ENCODE measurements around the gene OSR1. TPM values are rescaled to one million over a fixed set of nuclear protein-coding genes. Genes with fewer than 3 reads are reported as not detected.

The OSR1 gene
- total RNA-seq, 1 experiment from 2014 or later: 1.3 TPM

DNA sequence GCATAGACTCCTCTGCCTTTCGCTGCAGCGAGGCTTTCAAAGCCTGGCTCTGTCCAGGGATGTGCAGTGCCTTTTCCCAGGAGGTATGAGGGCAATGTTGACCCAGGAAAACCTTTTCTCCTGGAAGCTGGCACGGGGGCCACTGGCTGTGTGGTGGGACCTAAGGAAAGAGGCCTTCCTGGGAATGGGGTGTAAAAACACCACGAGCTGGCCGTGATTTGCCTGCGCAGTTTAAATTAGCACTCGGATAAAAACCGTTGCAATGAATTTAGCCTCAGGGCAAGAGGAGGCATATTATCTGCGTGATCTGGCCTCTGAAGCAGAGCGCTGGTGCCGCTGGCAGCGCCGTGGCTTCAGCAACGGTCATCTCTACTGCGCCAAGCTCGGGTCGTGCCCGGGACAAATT, 3.0 kb downstream of the OSR1 start:
- H3K27ac Mint-ChIP-seq (ENCODE audit: unreplicated experiment): no peak overlapping the region
- DNase-seq: no peak
- no peak overlapping the region for H3K4me3 Mint-ChIP-seq (ENCODE audit: low read depth, unreplicated experiment)
- no TSS peak for BruUV-seq (replicated peaks)
- intact Hi-C loops (cut with micrococcal nuclease; ENCODE audit: unreplicated experiment): no loop called here
- H3K4me1 Mint-ChIP-seq (ENCODE audit: low read depth, unreplicated experiment): no peaks in the 10 kb centered on the region
- peaks cover 13% of the 10 kb centered on the region for H3K36me3 Mint-ChIP-seq (ENCODE audit: insufficient read depth, unreplicated experiment)
- no peaks in the 10 kb centered on the region for H3K9me3 Mint-ChIP-seq (ENCODE audit: low read depth, unreplicated experiment)
- TF ChIP-seq, protein P1, sequence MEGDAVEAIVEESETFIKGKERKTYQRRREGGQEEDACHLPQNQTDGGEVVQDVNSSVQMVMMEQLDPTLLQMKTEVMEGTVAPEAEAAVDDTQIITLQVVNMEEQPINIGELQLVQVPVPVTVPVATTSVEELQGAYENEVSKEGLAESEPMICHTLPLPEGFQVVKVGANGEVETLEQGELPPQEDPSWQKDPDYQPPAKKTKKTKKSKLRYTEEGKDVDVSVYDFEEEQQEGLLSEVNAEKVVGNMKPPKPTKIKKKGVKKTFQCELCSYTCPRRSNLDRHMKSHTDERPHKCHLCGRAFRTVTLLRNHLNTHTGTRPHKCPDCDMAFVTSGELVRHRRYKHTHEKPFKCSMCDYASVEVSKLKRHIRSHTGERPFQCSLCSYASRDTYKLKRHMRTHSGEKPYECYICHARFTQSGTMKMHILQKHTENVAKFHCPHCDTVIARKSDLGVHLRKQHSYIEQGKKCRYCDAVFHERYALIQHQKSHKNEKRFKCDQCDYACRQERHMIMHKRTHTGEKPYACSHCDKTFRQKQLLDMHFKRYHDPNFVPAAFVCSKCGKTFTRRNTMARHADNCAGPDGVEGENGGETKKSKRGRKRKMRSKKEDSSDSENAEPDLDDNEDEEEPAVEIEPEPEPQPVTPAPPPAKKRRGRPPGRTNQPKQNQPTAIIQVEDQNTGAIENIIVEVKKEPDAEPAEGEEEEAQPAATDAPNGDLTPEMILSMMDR (IDR thresholded peaks at IDR 0.05; ENCODE audit: unreplicated experiment): no peak
- H3K27me3 Mint-ChIP-seq (ENCODE audit: unreplicated experiment): peaks cover 7% of the 10 kb centered on the region
- CTCF ChIA-PET: no interaction called here

DNA sequence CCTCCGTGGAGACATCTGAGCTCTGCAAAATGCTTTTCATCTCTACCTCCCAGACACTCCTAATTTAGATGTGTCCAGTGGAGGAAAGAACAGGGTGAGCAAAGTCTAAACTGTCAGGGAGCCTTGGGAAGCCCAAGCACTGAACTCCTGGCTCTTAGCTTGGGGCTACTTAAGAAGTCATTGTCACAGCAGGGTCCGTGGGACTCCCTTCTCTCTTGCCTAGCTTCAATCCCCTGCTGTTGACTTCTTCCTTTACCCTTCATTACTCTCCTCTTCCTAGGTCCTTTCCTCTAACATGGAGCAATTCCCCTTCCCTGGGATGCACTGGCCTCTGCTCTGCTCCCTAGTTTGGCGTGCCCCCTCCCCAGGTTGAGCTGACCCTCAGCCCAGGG, 3.4 kb downstream of the OSR1 start:
- CTCF ChIA-PET: no interaction called here
- Mint-ChIP-seq H3K27me3 (ENCODE audit: unreplicated experiment) (peaks cover 2% of the 10 kb centered on the region), H3K27ac (ENCODE audit: unreplicated experiment) (no peak overlapping the region), H3K4me1 (ENCODE audit: low read depth, unreplicated experiment) (no peaks in the 10 kb centered on the region), H3K9me3 (ENCODE audit: low read depth, unreplicated experiment) (no peaks in the 10 kb centered on the region), H3K36me3 (ENCODE audit: insufficient read depth, unreplicated experiment) (peaks cover 13% of the 10 kb centered on the region), H3K4me3 (ENCODE audit: low read depth, unreplicated experiment) (no peak overlapping the region)
- intact Hi-C loops (cut with micrococcal nuclease; ENCODE audit: unreplicated experiment): no loop called here
- DNase-seq: no peak
- BruUV-seq (replicated peaks): no TSS peak
- TF ChIP-seq, protein P1 (IDR thresholded peaks at IDR 0.05; ENCODE audit: unreplicated experiment): no peak

DNA sequence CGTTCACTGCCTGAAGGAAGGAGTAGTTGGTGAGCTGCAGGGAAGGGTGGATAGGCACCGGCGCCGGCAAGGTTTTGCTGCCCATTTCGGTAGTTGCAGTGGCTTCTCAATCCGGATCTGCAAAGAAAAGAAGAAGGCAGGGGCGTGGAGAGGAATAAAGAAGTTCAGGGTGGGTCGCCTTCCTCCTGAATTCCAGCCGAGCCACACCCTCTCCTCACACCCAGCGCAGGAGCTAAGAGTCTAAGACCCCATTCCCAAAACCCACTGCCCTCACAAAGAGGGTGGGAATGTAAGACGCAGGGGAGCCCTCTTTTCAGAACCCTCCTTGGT, 4.7 kb downstream of the OSR1 start:
- no TSS peak for BruUV-seq (replicated peaks)
- CTCF ChIA-PET: no interaction called here
- Mint-ChIP-seq H3K27ac (ENCODE audit: unreplicated experiment) (no peak overlapping the region), H3K27me3 (ENCODE audit: unreplicated experiment) (no peaks in the 10 kb centered on the region), H3K36me3 (ENCODE audit: insufficient read depth, unreplicated experiment) (peaks cover 10% of the 10 kb centered on the region), H3K4me1 (ENCODE audit: low read depth, unreplicated experiment) (no peaks in the 10 kb centered on the region), H3K4me3 (ENCODE audit: low read depth, unreplicated experiment) (no peak overlapping the region), H3K9me3 (ENCODE audit: low read depth, unreplicated experiment) (no peaks in the 10 kb centered on the region)
- TF ChIP-seq, protein P1 (IDR thresholded peaks at IDR 0.05; ENCODE audit: unreplicated experiment): no peak
- no peak for DNase-seq
- intact Hi-C loops (cut with micrococcal nuclease; ENCODE audit: unreplicated experiment): no loop called here

GRCh38 chr2:19352946-19353720, 5.3 kb downstream of the OSR1 start:
- DNase-seq: no peak
- no TSS peak for BruUV-seq (replicated peaks)
- H3K4me3 Mint-ChIP-seq (ENCODE audit: low read depth, unreplicated experiment): no peak overlapping the region
- no peaks in the 10 kb centered on the region for H3K27me3 Mint-ChIP-seq (ENCODE audit: unreplicated experiment)
- H3K27ac Mint-ChIP-seq (ENCODE audit: unreplicated experiment): no peak overlapping the region
- CTCF ChIA-PET: no interaction called here
- no peaks in the 10 kb centered on the region for H3K4me1 Mint-ChIP-seq (ENCODE audit: low read depth, unreplicated experiment)
- TF ChIP-seq, protein P1 (IDR thresholded peaks at IDR 0.05; ENCODE audit: unreplicated experiment): no peak
- intact Hi-C loops (cut with micrococcal nuclease; ENCODE audit: unreplicated experiment): no loop called here
- peaks cover 9% of the 10 kb centered on the region for H3K36me3 Mint-ChIP-seq (ENCODE audit: insufficient read depth, unreplicated experiment)
- H3K9me3 Mint-ChIP-seq (ENCODE audit: low read depth, unreplicated experiment): no peaks in the 10 kb centered on the region
